Spleen (tissue), 11 donors: ENCODE results near the gene PDCL3. TPM values are rescaled to one million over a fixed set of nuclear protein-coding genes. Genes with fewer than 3 reads are reported as not detected.

ENCODE experiments used
- DNase-seq: peaks from one replicate; pipeline ENCODE4 v3.0.0-alpha.2; 2020
- H3K27ac ChIP-seq, 8 donors: fragments of 200-600 bp; sonication (generic) in 7 of 8; 1 replicate in 4 of 8; 2 replicates in 4 of 8; pipeline versions ENCODE4 v1.5.0 to v1.8.0; 2016 to 2021; ENCODE audit warnings: inconsistent platforms in 4 of 8, mild to moderate bottlenecking in 4 of 8, moderate library complexity in 1 of 8
- H3K27me3 ChIP-seq, 7 donors: fragments of 200-600 bp; sonication (generic) in 6 of 7; replicated peaks in 1 of 7; 1 replicate in 4 of 7; 2 replicates in 3 of 7; pipeline versions ENCODE4 v1.5.0 to v1.8.0; 2016 to 2021; ENCODE audit warnings: inconsistent platforms in 3 of 7, mild to moderate bottlenecking in 1 of 7
- H3K36me3 ChIP-seq, 6 donors: fragments of 200-600 bp; sonication (generic) in 5 of 6; 1 replicate in 4 of 6; 2 replicates in 2 of 6; pipeline versions ENCODE4 v1.5.0 to v1.8.0; 2016 to 2021; ENCODE audit warnings: inconsistent platforms in 2 of 6
- H3K4me1 ChIP-seq, 6 donors: fragments of 200-600 bp; sonication (generic) in 5 of 6; 1 replicate in 3 of 6; 2 replicates in 3 of 6; pipeline versions ENCODE4 v1.5.0 to v1.8.0; 2016 to 2021; ENCODE audit warnings: inconsistent platforms in 3 of 6
- H3K4me3 ChIP-seq, 8 donors: fragments of 200-600 bp; sonication (generic) in 7 of 8; 1 replicate in 4 of 8; 2 replicates in 4 of 8; pipeline versions ENCODE4 v1.5.0 to v1.8.0; 2016 to 2021; ENCODE audit warnings: inconsistent platforms in 4 of 8, mild to moderate bottlenecking in 4 of 8, moderate library complexity in 2 of 8
- H3K9me3 ChIP-seq, 8 donors: fragments of 200-600 bp; sonication (generic) in 7 of 8; 1 replicate in 4 of 8; 2 replicates in 4 of 8; pipeline versions ENCODE4 v1.5.0 to v1.8.0; 2016 to 2021; ENCODE audit warnings: inconsistent platforms in 4 of 8
- POLR2A ChIP-seq, 3 donors: fragments of 450-650 bp; IDR thresholded peaks; one replicate each; pipeline ENCODE4 v1.5.1; 2017; ENCODE audit warnings: antibody characterized with exemption in 3 of 3, mild to moderate bottlenecking in 1 of 3
- POLR2AphosphoS5 ChIP-seq, 3 donors: sonication (generic); formaldehyde crosslinking; IDR thresholded peaks; one replicate each; pipeline ENCODE4 v1.5.1; 2017; ENCODE audit warnings: antibody characterized with exemption in 3 of 3
- WGBS, 5 donors: extraction: QIAGEN DNeasy Blood & Tissue Kit in 3 of 5; methylation state at CpG; one replicate each; pipeline versions ENCODE4 v1.1.5 to v1.1.7; 2013 to 2018; 5-methylcytosine and 5-hydroxymethylcytosine counted together
- intact Hi-C: fragments of 100-400 bp; cut with DNase I; formaldehyde crosslinking; loops from one replicate; pipeline ENCODE4 v1.15.0; 2023; ENCODE audit warnings: low total_unique reads
- polyA plus RNA-seq, 3 donors: library from polyadenylated mRNA; stranded (reverse); fragments of 200-250 nt; gene quantifications; one replicate each; pipeline ENCODE4 v1.2.1, GENCODE V29; 2013
- total RNA-seq, 7 donors: library from RNA; depleted of rRNA in 3 of 7; stranded (reverse); fragments of >200 nt in 3 of 7; fragmentation: NEBNext Ultra II Directional in 4 of 7; extraction: Animal tissue kit (Norgen Biotek cat#: 25700) in 4 of 7; gene quantifications; one replicate each; pipeline versions ENCODE4 v1.1.0 to v1.2.1, GENCODE V29; 2016 to 2021
- TF ChIP-seq, protein P1 (sequence below), 11 experiments: fragments of 200-600 bp in 7 of 11; fragments of 450-650 bp in 4 of 11; sonication (generic) in 4 of 11; IDR thresholded peaks in 8 of 11; conservative IDR thresholded peaks in 3 of 11; 1 replicate in 7 of 11; 2 replicates in 4 of 11; pipeline versions ENCODE4 v1.4.0 to v1.8.0; 2016 to 2021; ENCODE audit warnings: antibody characterized with exemption in 11 of 11, inconsistent platforms in 4 of 11, mild to moderate bottlenecking in 1 of 11
- donor health status: healthy with polysubstance abuse.
- donor health status: DM: no; HTN: no; CAD: no; lungs with moderate emphysema.
- donor health status: DM: no; HTN: no; CAD: no.
- donor health status: Bipolar disorder and iron deficiency.
- donor health status: healthy.
- donor health status: DM: no; HTN: no; CAD: no.
- donor health status: DM: yes; HTN: yes; CAD: no.

Gene PDCL3
- total and polyA plus RNA-seq, 10 donors = 9.4 to 25.1 (median 13.5) TPM

GRCh38 chr2:100621371-100621951, 58.7 kb downstream of the PDCL3 start:
- Histone ChIP-seq H3K4me3 (no peak overlapping the region), H3K27ac (no peak overlapping the region), H3K27me3 (peaks cover 0 to 4% (median 0%) of the 10 kb centered on the region in 7 donors), H3K9me3 (peaks cover 0 to 16% (median 2%) of the 10 kb centered on the region in 8 donors), H3K4me1 (no peaks in the 10 kb centered on the region), H3K36me3 (no peaks in the 10 kb centered on the region)
- no peak for DNase-seq
- intact Hi-C loops = no loop called here
- TF ChIP-seq POLR2A (IDR thresholded peaks at IDR 0.05) (no peak), POLR2AphosphoS5 (IDR thresholded peaks at IDR 0.05) (no peak)
- TF ChIP-seq, protein P1, sequence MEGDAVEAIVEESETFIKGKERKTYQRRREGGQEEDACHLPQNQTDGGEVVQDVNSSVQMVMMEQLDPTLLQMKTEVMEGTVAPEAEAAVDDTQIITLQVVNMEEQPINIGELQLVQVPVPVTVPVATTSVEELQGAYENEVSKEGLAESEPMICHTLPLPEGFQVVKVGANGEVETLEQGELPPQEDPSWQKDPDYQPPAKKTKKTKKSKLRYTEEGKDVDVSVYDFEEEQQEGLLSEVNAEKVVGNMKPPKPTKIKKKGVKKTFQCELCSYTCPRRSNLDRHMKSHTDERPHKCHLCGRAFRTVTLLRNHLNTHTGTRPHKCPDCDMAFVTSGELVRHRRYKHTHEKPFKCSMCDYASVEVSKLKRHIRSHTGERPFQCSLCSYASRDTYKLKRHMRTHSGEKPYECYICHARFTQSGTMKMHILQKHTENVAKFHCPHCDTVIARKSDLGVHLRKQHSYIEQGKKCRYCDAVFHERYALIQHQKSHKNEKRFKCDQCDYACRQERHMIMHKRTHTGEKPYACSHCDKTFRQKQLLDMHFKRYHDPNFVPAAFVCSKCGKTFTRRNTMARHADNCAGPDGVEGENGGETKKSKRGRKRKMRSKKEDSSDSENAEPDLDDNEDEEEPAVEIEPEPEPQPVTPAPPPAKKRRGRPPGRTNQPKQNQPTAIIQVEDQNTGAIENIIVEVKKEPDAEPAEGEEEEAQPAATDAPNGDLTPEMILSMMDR (IDR thresholded peaks at IDR 0.05 in 8 of 11, conservative IDR thresholded peaks at IDR 0.05 in 3 of 11) = no peak
- 89 to 92% (median 90%) methylated on average over 8 of the region's 8 CpGs for WGBS, 5 donors

DNA sequence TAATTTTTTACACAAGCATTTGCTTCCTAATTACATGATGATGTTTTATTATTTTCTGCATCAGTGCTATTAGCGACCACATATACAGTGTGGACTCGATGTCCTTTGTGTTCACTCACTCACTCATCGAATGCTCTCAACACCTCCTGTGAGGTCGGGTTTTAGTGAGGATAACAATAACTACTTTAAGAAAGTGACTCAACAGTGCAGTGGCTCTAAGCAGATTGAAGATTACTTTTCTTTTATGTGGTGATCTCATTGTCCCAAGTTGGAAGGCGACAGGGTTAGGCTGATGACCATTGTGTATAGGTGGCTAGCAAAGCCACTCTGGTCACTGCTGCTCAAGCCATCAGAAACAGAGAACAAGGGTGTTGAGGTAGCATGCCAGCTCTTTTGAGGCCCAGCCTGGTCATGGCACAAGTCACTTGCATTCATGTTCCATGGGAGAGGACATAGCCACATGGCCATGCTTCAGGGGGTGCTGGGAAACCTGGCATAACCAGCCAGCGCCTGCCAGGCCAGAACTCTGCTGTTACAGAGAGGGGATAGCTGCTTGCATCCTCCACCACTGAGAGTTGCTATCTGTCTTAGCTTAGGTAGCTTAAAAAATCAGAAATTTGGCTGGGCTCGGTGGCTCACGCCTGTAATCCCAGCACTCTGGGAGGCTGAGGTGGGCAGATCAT, 60.4 kb downstream of the PDCL3 start:
- Histone ChIP-seq H3K4me3 (no peak overlapping the region), H3K27me3 (peaks cover 0 to 13% (median 0%) of the 10 kb centered on the region in 7 donors), H3K27ac (no peak overlapping the region), H3K36me3 (no peaks in the 10 kb centered on the region), H3K4me1 (no peaks in the 10 kb centered on the region), H3K9me3 (peaks cover 0 to 16% (median 2%) of the 10 kb centered on the region in 8 donors)
- TF ChIP-seq, protein P1 (IDR thresholded peaks at IDR 0.05 in 8 of 11, conservative IDR thresholded peaks at IDR 0.05 in 3 of 11) = no peak
- TF ChIP-seq POLR2A (IDR thresholded peaks at IDR 0.05) (no peak), POLR2AphosphoS5 (IDR thresholded peaks at IDR 0.05) (no peak)
- no peak for DNase-seq
- intact Hi-C loops = no loop called here
- 71 to 92% (median 84%) methylated on average over 7 to 8 of the region's 8 CpGs for WGBS, 5 donors

- Histone ChIP-seq H3K9me3 (peaks cover 0 to 16% (median 2%) of the 10 kb centered on the region in 8 donors), H3K4me1 (no peaks in the 10 kb centered on the region), H3K27ac (no peak overlapping the region), H3K4me3 (no peak overlapping the region), H3K27me3 (peaks cover 0 to 18% (median 0%) of the 10 kb centered on the region in 7 donors), H3K36me3 (no peaks in the 10 kb centered on the region)
- DNase-seq = no peak
- 76 to 85% (median 81%) methylated on average over 2 of the region's 2 CpGs for WGBS, 5 donors
- no peak for TF ChIP-seq POLR2AphosphoS5 (IDR thresholded peaks at IDR 0.05)
- intact Hi-C loops = no loop called here
Observed at GRCh38 chr2:100623930-100624329, 61.1 kb downstream of the PDCL3 start.

DNA sequence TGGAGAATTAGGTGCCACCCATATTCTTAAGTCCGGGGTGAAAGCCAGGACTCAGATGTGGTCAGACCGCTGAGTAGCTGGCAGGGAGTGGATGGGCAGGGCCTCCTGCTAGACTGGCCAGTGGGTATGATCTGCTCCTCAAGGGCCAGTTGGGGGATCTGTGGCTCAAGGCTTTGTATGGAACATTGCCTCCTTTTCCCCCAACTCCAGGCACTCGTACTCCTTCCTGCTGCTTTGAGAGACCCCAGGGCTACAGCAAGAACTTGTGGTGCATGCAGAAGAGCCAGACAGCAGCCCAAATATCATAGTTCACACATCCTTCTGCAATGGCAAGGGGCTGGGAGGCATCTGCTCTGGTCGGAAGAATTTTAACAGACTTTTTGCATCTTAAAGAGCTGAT, 61.7 kb downstream of the PDCL3 start:
- no peaks in the 10 kb centered on the region for H3K36me3 ChIP-seq
- H3K27me3 ChIP-seq = peaks cover 0 to 18% (median 0%) of the 10 kb centered on the region in 7 donors
- H3K27ac ChIP-seq = no peak overlapping the region
- intact Hi-C loops = no loop called here
- no peak for DNase-seq
- TF ChIP-seq POLR2AphosphoS5 (IDR thresholded peaks at IDR 0.05) = no peak
- no peak for TF ChIP-seq POLR2A (IDR thresholded peaks at IDR 0.05)
- TF ChIP-seq, protein P1 (IDR thresholded peaks at IDR 0.05 in 8 of 11, conservative IDR thresholded peaks at IDR 0.05 in 3 of 11) = no peak
- no peak overlapping the region for H3K4me3 ChIP-seq
- WGBS, 5 donors = 76 to 96% (median 91%) methylated on average over 4 of the region's 4 CpGs
- H3K9me3 ChIP-seq = peaks cover 0 to 16% (median 2%) of the 10 kb centered on the region in 8 donors
- no peaks in the 10 kb centered on the region for H3K4me1 ChIP-seq
